Ishikawa (cell line): ENCODE measurements around the gene FAM204A.

Experiments
- CEBPB ChIP-seq: IDR thresholded peaks from 2 replicates; pipeline ENCODE4 v1.6.1; 2012
- EGR1 ChIP-seq: IDR thresholded peaks from 2 replicates; pipeline ENCODE4 v1.6.1; 2012
- EP300 ChIP-seq: IDR thresholded peaks from 2 replicates; pipeline ENCODE4 v1.6.1; 2012; ENCODE audit warnings: borderline replicate concordance
- MAX ChIP-seq: IDR thresholded peaks from 2 replicates; pipeline ENCODE4 v1.6.1; 2012
- RAD21 ChIP-seq: IDR thresholded peaks from 2 replicates; pipeline ENCODE4 v1.6.1; 2012; ENCODE audit warnings: low read depth
- REST ChIP-seq: IDR thresholded peaks from 2 replicates; pipeline ENCODE4 v1.6.1; 2012; ENCODE audit warnings: low read depth, mild to moderate bottlenecking
- TAF1 ChIP-seq: IDR thresholded peaks from 2 replicates; pipeline ENCODE4 v1.6.1; 2012; ENCODE audit warnings: low read depth, mild to moderate bottlenecking
- TEAD4 ChIP-seq: IDR thresholded peaks from 2 replicates; pipeline ENCODE4 v1.6.1; 2012
- USF1 ChIP-seq: IDR thresholded peaks from 2 replicates; pipeline ENCODE4 v1.6.1; 2012

GRCh38 chr10:118357841-118358240 is 15.7 kb upstream of the FAM204A start:
- TF ChIP-seq TAF1 (no peak), USF1 (no peak), MAX (no peak), REST (no peak), EGR1 (no peak), TEAD4 (no peak), EP300 (no peak), RAD21 (no peak), CEBPB (no peak)
